ENCODE measurements around the gene TRIM42. TPM values are rescaled to one million over a fixed set of nuclear protein-coding genes. Genes with fewer than 3 reads are reported as not detected.

The TRIM42 gene
- 10 to 100 TPM; 12.5 to 21.4 TPM for total RNA-seq
- 39.8 TPM for polyA plus RNA-seq (ENCODE audit: insufficient read depth, low read depth, low replicate concordance)
- long read RNA-seq, donor 1: 0 reads
- long read RNA-seq, donor 2: 0 reads

DNA sequence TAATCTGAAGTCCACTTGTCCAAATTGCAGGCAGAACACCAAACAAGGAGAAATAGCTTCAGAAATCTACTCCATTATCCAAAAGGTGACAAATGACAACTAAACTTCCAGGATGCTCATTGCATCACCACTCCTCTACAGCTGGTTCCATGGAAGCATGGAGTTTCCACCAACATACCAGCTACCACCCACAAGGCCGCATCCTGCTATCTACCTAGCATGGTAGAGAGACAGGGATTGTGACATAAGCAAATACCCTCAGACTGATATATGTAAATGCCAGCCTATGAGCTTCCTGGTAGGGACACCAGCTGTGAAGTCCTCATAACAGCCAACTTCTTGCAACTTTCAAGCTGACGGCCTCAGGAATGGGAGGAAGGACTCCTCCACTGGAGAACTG lies at the start of gene TRIM42:
Gene TRIM42 (plus strand): TSS at position 301 of the 400 bp plus-strand sequence. CDS start 166 bp downstream, outside the sequence.
- TF ChIP-seq POLR2A (IDR thresholded peaks at IDR 0.05) (no peak), CTCF (IDR thresholded peaks at IDR 0.05) (no peak)
- H3K4me3 ChIP-seq: no peak within 1 kb of the TSS
- H3K27ac ChIP-seq: no peak within 1 kb of the TSS
- no peaks in the 10 kb centered on the region for H3K36me3 ChIP-seq (ENCODE audit: low read depth, missing control alignments)
- H3K4me1 ChIP-seq: no peaks in the 10 kb centered on the region
- no peaks in the 10 kb centered on the region for H3K27me3 ChIP-seq
- no peaks in the 10 kb centered on the region for H3K9me3 ChIP-seq
- WGBS, 2 donors: 83 to 84% methylated on average over 2 of the region's 2 CpGs
- no peak for DNase-seq
- intact Hi-C loops (cut with DNase I; ENCODE audit: low total_unique reads): no loop called here

GRCh38 chr3:140628606-140629005 lies 49.3 kb upstream of the TRIM42 start:
- intact Hi-C loops (cut with DNase I; ENCODE audit: low total_unique reads): no loop called here
- no peaks in the 10 kb centered on the region for H3K36me3 ChIP-seq (ENCODE audit: low read depth, missing control alignments)
- TF ChIP-seq CTCF (IDR thresholded peaks at IDR 0.05) (no peak), POLR2A (IDR thresholded peaks at IDR 0.05) (no peak)
- H3K27ac ChIP-seq: no peak overlapping the region
- DNase-seq: no peak
- WGBS, 2 donors: 66 to 74% methylated on average over 4 of the region's 4 CpGs
- no peaks in the 10 kb centered on the region for H3K9me3 ChIP-seq
- no peaks in the 10 kb centered on the region for H3K4me1 ChIP-seq
- no peak overlapping the region for H3K4me3 ChIP-seq
- no peaks in the 10 kb centered on the region for H3K27me3 ChIP-seq

GRCh38 chr3:140629357-140630137 lies 48.3 kb upstream of the TRIM42 start:
- H3K36me3 ChIP-seq (ENCODE audit: low read depth, missing control alignments): no peaks in the 10 kb centered on the region
- intact Hi-C loops (cut with DNase I; ENCODE audit: low total_unique reads): no loop called here
- TF ChIP-seq CTCF (IDR thresholded peaks at IDR 0.05) (no peak), POLR2A (IDR thresholded peaks at IDR 0.05) (no peak)

DNA sequence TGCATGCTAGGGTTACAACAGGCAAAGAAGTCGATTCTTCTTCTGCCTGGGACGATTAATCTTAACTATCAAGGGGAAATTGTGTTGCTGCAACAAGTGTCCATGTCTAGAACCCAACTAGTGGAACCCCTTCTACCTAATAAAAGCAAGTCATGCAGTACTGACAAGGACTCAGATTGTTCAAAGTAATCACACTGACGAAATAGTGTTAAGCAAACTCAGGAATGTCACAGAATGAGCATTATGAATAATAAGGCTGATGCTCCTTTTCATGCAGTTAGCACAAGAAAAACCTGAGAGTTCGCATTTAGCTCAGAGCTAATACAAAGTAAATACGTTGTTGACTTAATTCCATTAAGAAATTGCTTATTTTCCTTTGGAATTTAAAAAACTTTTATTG lies 47.5 kb upstream of the TRIM42 start:
- no peak for DNase-seq
- intact Hi-C loops (cut with DNase I; ENCODE audit: low total_unique reads): no loop called here
- no peaks in the 10 kb centered on the region for H3K36me3 ChIP-seq (ENCODE audit: low read depth, missing control alignments)
- H3K27me3 ChIP-seq: no peaks in the 10 kb centered on the region
- H3K27ac ChIP-seq: no peak overlapping the region
- no peaks in the 10 kb centered on the region for H3K9me3 ChIP-seq
- H3K4me3 ChIP-seq: no peak overlapping the region
- WGBS, 2 donors: 84 to 87% methylated on average over 5 of the region's 5 CpGs
- TF ChIP-seq CTCF (IDR thresholded peaks at IDR 0.05) (no peak), POLR2A (IDR thresholded peaks at IDR 0.05) (no peak)
- H3K4me1 ChIP-seq: no peaks in the 10 kb centered on the region

More at GRCh38 chr3:140629357-140630137, 48.3 kb upstream of the TRIM42 start:
- no peaks in the 10 kb centered on the region for H3K27me3 ChIP-seq
- no peak overlapping the region for H3K4me3 ChIP-seq
- DNase-seq: no peak
- no peaks in the 10 kb centered on the region for H3K4me1 ChIP-seq
- H3K9me3 ChIP-seq: no peaks in the 10 kb centered on the region
- WGBS, 2 donors: 84 to 88% methylated on average over 3 of the region's 3 CpGs
- H3K27ac ChIP-seq: no peak overlapping the region

DNA sequence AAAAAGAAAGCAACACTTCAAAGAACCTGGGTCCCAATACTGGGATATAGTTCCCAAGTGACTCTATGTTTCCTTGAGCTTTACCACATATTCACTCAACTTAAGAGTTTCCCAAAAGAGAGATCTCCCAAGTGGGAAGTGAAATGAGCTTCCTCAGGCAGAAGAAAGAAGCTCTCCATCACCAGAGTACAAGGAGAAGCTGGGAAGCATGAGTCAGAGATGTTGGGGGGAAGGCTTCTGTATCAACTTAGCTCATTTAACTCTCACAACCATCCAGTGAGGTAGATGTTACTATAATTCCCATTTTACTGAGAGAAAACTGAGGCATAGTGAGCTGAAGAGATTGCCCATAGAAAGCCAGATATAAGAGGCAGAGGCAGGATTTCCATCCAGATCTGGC lies 47.0 kb upstream of the TRIM42 start:
- TF ChIP-seq POLR2A (IDR thresholded peaks at IDR 0.05) (no peak), CTCF (IDR thresholded peaks at IDR 0.05) (no peak)
- intact Hi-C loops (cut with DNase I; ENCODE audit: low total_unique reads): no loop called here

More for the DNA sequence above, 47.0 kb upstream of the TRIM42 start:
- Histone ChIP-seq H3K9me3 (no peaks in the 10 kb centered on the region), H3K4me3 (no peak overlapping the region), H3K27ac (no peak overlapping the region), H3K27me3 (no peaks in the 10 kb centered on the region), H3K4me1 (no peaks in the 10 kb centered on the region), H3K36me3 (ENCODE audit: low read depth, missing control alignments) (no peaks in the 10 kb centered on the region)
- no peak for DNase-seq

All from testis (tissue), 5 donors.